T-cell (primary cell): ENCODE measurements around the gene CD164. TPM values are rescaled to one million over a fixed set of nuclear protein-coding genes. Genes with fewer than 3 reads are reported as not detected.

ENCODE experiments used
- ATAC-seq, 4 experiments: fragments of 200-7000 bp in 3 of 4; fragments of 150-1000 bp in 1 of 4; cut with Tn5 transposase; replicated peaks in 1 of 4; 1 replicate in 3 of 4; 2 replicates in 1 of 4; pipeline ENCODE4 v1.10.0; 2021; ENCODE audit warnings: moderate library complexity in 3 of 4, mild to moderate bottlenecking in 2 of 4, moderate number of reproducible peaks in 1 of 4
- CTCF ChIA-PET, 2 donors: fragments of 300-600 bp; sonication (Branson Sonifier 250); formaldehyde crosslinking; loops; one replicate each; lab custom pipeline; 2022; ENCODE audit warnings: antibody characterized with exemption in 2 of 2; lab: Charles Lee
- POLR2A ChIA-PET, 2 donors: fragments of 300-600 bp; sonication (Branson Sonifier 250); formaldehyde crosslinking; loops; one replicate each; lab custom pipeline; 2022; ENCODE audit warnings: antibody characterized with exemption in 2 of 2; lab: Charles Lee
- DNase-seq, 35 experiments: peaks; one replicate each; pipeline versions ENCODE4 v3.0.0 to v3.0.0-alpha.2; 2013 to 2023
- H3K27ac ChIP-seq: one replicate; pipeline ENCODE4 v1.5.1; 2013; ENCODE audit warnings: low read length
- H3K27me3 ChIP-seq, 2 experiments: replicated peaks in 1 of 2; 1 replicate in 1 of 2; 2 replicates in 1 of 2; pipeline versions ENCODE4 v1.6.1 to v1.7.0; 2013; ENCODE audit warnings: low read length in 1 of 2, mixed read lengths in 1 of 2; ENCODE audit not compliant: control insufficient read depth in 2 of 2, insufficient read depth in 2 of 2; ENCODE audit errors: extremely low read depth in 1 of 2
- H3K36me3 ChIP-seq, 2 donors: 1 replicate in 1 of 2; 2 replicates in 1 of 2; pipeline versions ENCODE4 v1.6.1 to v1.7.0; 2013; ENCODE audit warnings: low read length in 1 of 2; ENCODE audit not compliant: control insufficient read depth in 2 of 2, insufficient read depth in 1 of 2; ENCODE audit errors: extremely low read depth in 1 of 2
- H3K4me1 ChIP-seq, 2 experiments: 1 replicate in 1 of 2; 2 replicates in 1 of 2; pipeline versions ENCODE4 v1.6.1 to v1.7.0; 2013; ENCODE audit warnings: low read length in 2 of 2, mixed read lengths in 1 of 2; ENCODE audit not compliant: insufficient read depth in 2 of 2, control insufficient read depth in 1 of 2; ENCODE audit errors: extremely low read depth in 1 of 2
- H3K4me3 ChIP-seq, 2 donors: 1 replicate in 1 of 2; 2 replicates in 1 of 2; pipeline versions ENCODE4 v1.5.1 to v1.7.0; 2013; ENCODE audit warnings: mild to moderate bottlenecking in 2 of 2, low read length in 1 of 2, moderate library complexity in 1 of 2; ENCODE audit not compliant: control insufficient read depth in 1 of 2; ENCODE audit errors: extremely low read depth in 1 of 2
- H3K9me3 ChIP-seq: 2 replicates; pipeline ENCODE4 v1.7.0; 2013
- H3K27ac Mint-ChIP-seq, 2 donors: one replicate each; pipeline ENCODE4 v1.8.0; 2020 to 2021; ENCODE audit warnings: mild to moderate bottlenecking in 2 of 2, mixed read lengths in 2 of 2
- H3K27me3 Mint-ChIP-seq, 2 donors: one replicate each; pipeline ENCODE4 v1.8.0; 2021 to 2022; ENCODE audit warnings: mixed read lengths in 2 of 2
- H3K36me3 Mint-ChIP-seq: one replicate; pipeline ENCODE4 v1.8.0; 2021; ENCODE audit warnings: mixed read lengths
- H3K4me1 Mint-ChIP-seq, 3 donors: one replicate each; pipeline ENCODE4 v1.8.0; 2020 to 2022; ENCODE audit warnings: mixed read lengths in 3 of 3, mild to moderate bottlenecking in 1 of 3
- H3K4me3 Mint-ChIP-seq, 3 donors: one replicate each; pipeline ENCODE4 v1.8.0; 2020 to 2022; ENCODE audit warnings: mild to moderate bottlenecking in 3 of 3, mixed read lengths in 3 of 3, moderate library complexity in 3 of 3
- H3K9me3 Mint-ChIP-seq, 3 donors: one replicate each; pipeline ENCODE4 v1.8.0; 2020 to 2022; ENCODE audit warnings: mixed read lengths in 3 of 3
- WGBS: methylation state at CpG from one replicate; pipeline ENCODE4 v1.1.5; 2013; ENCODE audit warnings: missing lambda C conversion rate; ENCODE audit not compliant: insufficient coverage; 5-methylcytosine and 5-hydroxymethylcytosine counted together
- total RNA-seq, 35 experiments: library from RNA in 6 of 35; stranded (reverse) in 6 of 35; fragments of 120-200 nt in 1 of 35; gene quantifications; one replicate each; pipeline versions ENCODE4 v1.2.1 to v1.2.4 and lab custom pipeline; 2013 to 2026

The CD164 gene
- total RNA-seq, 5 donors from 2014 or later (not counting 1 experiment from before 2014, with no cell fraction given) = 194 to 212 (median 201) TPM

DNA sequence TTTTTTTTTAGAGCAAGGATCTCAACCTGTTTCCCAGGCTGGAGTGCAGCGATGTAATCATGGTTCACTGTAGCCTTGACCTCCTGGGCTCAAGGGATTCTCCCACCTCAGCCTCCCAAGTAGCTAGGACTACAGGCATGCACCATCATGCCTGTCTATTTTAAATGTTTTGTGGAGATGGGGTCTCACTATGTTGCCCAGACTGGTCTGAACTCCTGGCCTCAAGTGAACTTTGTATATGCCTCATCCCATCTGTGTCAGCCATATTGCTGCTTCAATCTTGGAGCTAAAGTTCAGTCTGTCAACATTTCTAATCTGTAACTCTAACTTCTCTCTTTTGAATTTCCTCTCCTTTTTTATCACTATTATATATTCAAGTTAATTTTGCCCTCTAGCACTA lies 54.3 kb downstream of the CD164 start:
- peaks cover 6 to 12% (median 8%) of the 10 kb centered on the region in 3 donors for H3K4me1 Mint-ChIP-seq
- no peak overlapping the region for H3K27ac ChIP-seq
- H3K4me3 Mint-ChIP-seq = no peak overlapping the region
- H3K9me3 ChIP-seq = no peaks in the 10 kb centered on the region
- no peak overlapping the region for H3K4me3 ChIP-seq
- no peaks in the 10 kb centered on the region for H3K36me3 ChIP-seq
- whole genome bisulfite sequencing = no CpG with 5 or more reads among the region's 1 CpG
- CTCF ChIA-PET = no interaction called here
- no peak overlapping the region for H3K27ac Mint-ChIP-seq
- H3K9me3 Mint-ChIP-seq = no peaks in the 10 kb centered on the region
- DNase-seq = no peak
- peaks cover 0 to 8% of the 10 kb centered on the region in 2 experiments for H3K4me1 ChIP-seq
- POLR2A ChIA-PET = no interaction called here
- no peak for ATAC-seq
- H3K36me3 Mint-ChIP-seq = no peaks in the 10 kb centered on the region
- H3K27me3 Mint-ChIP-seq = no peaks in the 10 kb centered on the region
- H3K27me3 ChIP-seq = peaks cover 0 to 6% of the 10 kb centered on the region in 2 experiments

DNA sequence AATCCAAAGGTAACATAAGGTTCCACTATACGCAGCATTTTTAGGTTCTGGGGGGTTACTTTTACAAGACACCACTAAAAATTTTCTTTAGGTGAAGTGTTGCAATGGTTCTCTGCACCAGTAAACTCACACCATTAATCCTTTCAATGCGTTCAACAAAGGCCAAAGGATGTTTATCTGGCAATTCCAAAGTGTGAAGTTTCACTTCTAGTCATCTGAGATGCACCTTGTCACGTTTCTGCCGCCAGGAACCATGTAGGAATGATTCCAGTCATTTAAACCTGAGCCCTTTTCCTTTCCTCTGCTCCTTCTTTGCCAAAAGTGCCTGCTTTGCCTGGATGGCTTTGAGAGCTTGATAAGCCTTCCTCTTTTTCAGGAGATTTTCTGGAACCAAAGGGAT lies 54.8 kb downstream of the CD164 start:
- H3K4me1 ChIP-seq = peaks cover 0 to 6% of the 10 kb centered on the region in 2 experiments
- no peaks in the 10 kb centered on the region for H3K36me3 Mint-ChIP-seq
- ChIA-PET CTCF (no interaction called here), POLR2A (no interaction called here)
- WGBS = 43% methylated on average over 1 of the region's 4 CpGs
- no peaks in the 10 kb centered on the region for H3K27me3 Mint-ChIP-seq
- H3K4me3 Mint-ChIP-seq = no peak overlapping the region
- H3K4me3 ChIP-seq = no peak overlapping the region
- H3K27ac ChIP-seq = no peak overlapping the region
- H3K4me1 Mint-ChIP-seq = peaks cover 8 to 14% (median 11%) of the 10 kb centered on the region in 3 donors
- H3K27ac Mint-ChIP-seq = no peak overlapping the region
- no peaks in the 10 kb centered on the region for H3K9me3 ChIP-seq
- no peak for DNase-seq
- H3K27me3 ChIP-seq = peaks cover 0 to 6% of the 10 kb centered on the region in 2 experiments
- no peaks in the 10 kb centered on the region for H3K36me3 ChIP-seq
- H3K9me3 Mint-ChIP-seq = no peaks in the 10 kb centered on the region
- no peak for ATAC-seq

DNA sequence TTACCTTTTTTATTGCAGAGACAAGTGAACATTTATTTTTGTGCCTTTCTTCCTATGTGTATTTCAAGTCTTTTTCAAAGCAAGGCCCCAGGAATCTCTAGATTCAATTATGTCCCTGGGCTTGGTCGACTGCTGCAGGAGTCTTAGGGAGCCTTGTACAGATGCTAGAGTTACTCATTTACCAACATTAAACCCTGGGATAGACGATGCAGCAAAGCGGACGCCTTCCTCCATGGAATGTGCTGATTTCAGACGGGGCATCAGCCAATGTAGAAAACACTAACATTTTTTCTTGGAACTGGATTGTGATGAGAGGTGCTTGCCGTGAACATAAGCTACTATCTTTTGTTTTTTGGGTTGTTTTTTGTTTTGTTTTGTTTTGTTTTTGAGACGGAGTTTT lies 55.9 kb downstream of the CD164 start:
- CTCF ChIA-PET = no interaction called here

DNA sequence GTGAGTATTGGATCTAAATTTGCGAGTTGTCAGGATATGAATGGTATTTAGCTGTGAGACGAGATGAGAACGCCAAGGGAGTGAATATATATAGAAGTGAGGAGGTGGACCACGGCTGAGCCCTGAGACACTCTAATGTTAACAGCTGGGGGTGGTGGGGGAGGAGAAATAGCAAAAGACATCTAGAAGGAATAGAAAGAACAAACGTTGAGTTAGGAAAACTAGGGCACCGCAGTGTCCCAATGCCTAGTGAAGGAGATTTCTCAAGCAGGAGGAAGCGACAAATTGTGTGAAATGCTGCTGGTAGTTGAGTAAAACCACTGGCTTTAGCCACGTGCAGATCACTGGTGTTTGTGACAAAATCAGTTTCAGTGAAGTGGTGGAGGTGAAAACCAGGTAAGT lies 56.9 kb downstream of the CD164 start:
- ChIA-PET POLR2A (no interaction called here), CTCF (no interaction called here)
- H3K36me3 ChIP-seq = no peaks in the 10 kb centered on the region
- peaks cover 0 to 6% of the 10 kb centered on the region in 2 experiments for H3K4me1 ChIP-seq
- DNase-seq (no peak), ATAC-seq (no peak)
- Mint-ChIP-seq H3K27ac (no peak overlapping the region), H3K9me3 (no peaks in the 10 kb centered on the region), H3K4me1 (peaks cover 10 to 16% (median 11%) of the 10 kb centered on the region in 3 donors), H3K27me3 (no peaks in the 10 kb centered on the region), H3K36me3 (no peaks in the 10 kb centered on the region), H3K4me3 (no peak overlapping the region)
- H3K4me3 ChIP-seq = no peak overlapping the region
- H3K9me3 ChIP-seq = no peaks in the 10 kb centered on the region
- 79% methylated on average over 7 of the region's 8 CpGs for WGBS
- H3K27me3 ChIP-seq = no peaks in the 10 kb centered on the region
- no peak overlapping the region for H3K27ac ChIP-seq

More for the DNA sequence above, 55.9 kb downstream of the CD164 start:
- POLR2A ChIA-PET = no interaction called here
- no peaks in the 10 kb centered on the region for H3K36me3 Mint-ChIP-seq
- ATAC-seq (no peak), DNase-seq (no peak)
- WGBS = no CpG with 5 or more reads among the region's 7 CpGs
- H3K9me3 ChIP-seq = no peaks in the 10 kb centered on the region
- no peaks in the 10 kb centered on the region for H3K9me3 Mint-ChIP-seq
- no peaks in the 10 kb centered on the region for H3K27me3 Mint-ChIP-seq
- H3K4me3 Mint-ChIP-seq = no peak overlapping the region
- H3K4me3 ChIP-seq = no peak overlapping the region
- no peak overlapping the region for H3K27ac ChIP-seq
- H3K36me3 ChIP-seq = no peaks in the 10 kb centered on the region
- H3K4me1 ChIP-seq = peaks cover 0 to 6% of the 10 kb centered on the region in 2 experiments
- no peaks in the 10 kb centered on the region for H3K27me3 ChIP-seq
- H3K27ac Mint-ChIP-seq = no peak overlapping the region
- H3K4me1 Mint-ChIP-seq = peaks cover 10 to 16% (median 11%) of the 10 kb centered on the region in 3 donors

DNA sequence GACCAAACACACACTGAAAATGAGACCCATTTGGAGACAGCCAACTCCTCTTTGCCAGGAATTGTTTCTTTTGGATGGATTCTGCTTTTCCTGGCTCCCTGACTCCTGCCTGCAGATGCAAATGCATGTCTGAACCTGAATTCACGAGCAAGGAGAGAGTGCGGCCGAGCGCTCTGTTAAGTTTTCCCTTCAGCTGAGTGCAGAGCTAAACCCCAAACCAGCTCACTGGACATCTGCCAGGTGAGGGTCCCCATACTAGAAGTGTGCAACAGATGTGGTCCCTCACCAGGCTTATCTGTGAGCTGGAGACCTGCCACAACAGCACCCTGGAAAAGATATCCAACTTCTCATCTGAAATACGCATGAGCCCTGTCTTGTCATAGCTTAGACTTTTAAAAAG lies 59.0 kb downstream of the CD164 start:
- Histone ChIP-seq H3K27me3 (no peaks in the 10 kb centered on the region), H3K4me3 (no peak overlapping the region), H3K9me3 (no peaks in the 10 kb centered on the region), H3K36me3 (no peaks in the 10 kb centered on the region), H3K27ac (no peak overlapping the region), H3K4me1 (peaks cover 0 to 6% of the 10 kb centered on the region in 2 experiments)
- WGBS = 81% methylated on average over 4 of the region's 5 CpGs
- Mint-ChIP-seq H3K9me3 (no peaks in the 10 kb centered on the region), H3K36me3 (no peaks in the 10 kb centered on the region), H3K27ac (no peak overlapping the region), H3K4me1 (peaks cover 7 to 10% (median 10%) of the 10 kb centered on the region in 3 donors), H3K27me3 (no peaks in the 10 kb centered on the region), H3K4me3 (no peak overlapping the region)
- no peak for ATAC-seq
- ChIA-PET POLR2A (no interaction called here), CTCF (no interaction called here)
- DNase-seq = no peak

DNA sequence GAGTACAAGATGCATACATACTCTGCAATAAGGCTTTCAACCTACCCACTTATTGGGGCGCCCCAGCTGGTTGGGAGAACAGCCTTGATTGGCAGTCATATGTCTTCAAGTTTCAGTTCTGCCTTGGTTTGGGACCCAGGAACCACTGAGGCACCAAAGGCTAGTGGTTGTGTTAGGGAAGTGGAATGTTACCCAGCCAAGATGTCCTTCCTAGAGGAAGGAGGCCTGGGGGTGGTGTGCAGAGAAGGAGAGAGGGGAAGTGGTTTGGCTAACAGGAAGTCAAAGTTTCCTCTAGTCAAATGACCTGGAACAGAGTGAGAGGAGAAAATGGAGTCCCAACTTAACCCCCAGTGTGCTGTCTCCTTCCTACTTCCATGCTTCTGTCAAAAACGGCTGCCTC lies 59.4 kb downstream of the CD164 start:
- Mint-ChIP-seq H3K4me3 (no peak overlapping the region), H3K4me1 (peaks cover 7 to 10% (median 10%) of the 10 kb centered on the region in 3 donors), H3K27ac (no peak overlapping the region), H3K9me3 (no peaks in the 10 kb centered on the region), H3K27me3 (no peaks in the 10 kb centered on the region), H3K36me3 (no peaks in the 10 kb centered on the region)
- ChIA-PET POLR2A (no interaction called here), CTCF (no interaction called here)
- Histone ChIP-seq H3K27me3 (no peaks in the 10 kb centered on the region), H3K9me3 (no peaks in the 10 kb centered on the region), H3K4me1 (peaks cover 0 to 6% of the 10 kb centered on the region in 2 experiments), H3K36me3 (no peaks in the 10 kb centered on the region), H3K4me3 (no peak overlapping the region), H3K27ac (no peak overlapping the region)
- no CpG with 5 or more reads among the region's 2 CpGs for WGBS
- DNase-seq (peak in 1 of 35 experiments; percentile 11), ATAC-seq (no peak)

DNA sequence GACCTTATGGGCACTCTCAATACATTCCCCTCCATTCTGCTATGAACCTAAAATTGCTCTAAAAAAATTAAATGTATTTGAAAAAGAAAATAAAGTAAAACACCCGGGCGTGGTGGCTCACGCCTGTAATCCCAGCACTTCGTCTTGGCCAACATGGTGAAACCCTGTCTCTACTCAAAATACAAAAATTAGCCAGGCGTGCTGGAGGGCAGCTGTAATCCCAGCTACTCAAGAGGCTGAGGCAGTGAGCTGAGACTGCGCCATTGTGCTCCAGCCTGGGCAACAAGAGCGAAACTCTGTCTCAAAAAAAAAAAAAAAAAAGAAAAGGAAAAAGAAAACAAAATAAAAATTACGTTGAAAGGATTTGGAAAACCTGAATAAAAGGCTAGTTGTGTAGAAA lies 60.5 kb downstream of the CD164 start:
- Histone ChIP-seq H3K27ac (no peak overlapping the region), H3K4me3 (no peak overlapping the region), H3K9me3 (no peaks in the 10 kb centered on the region), H3K27me3 (no peaks in the 10 kb centered on the region), H3K4me1 (peaks cover 0 to 6% of the 10 kb centered on the region in 2 experiments), H3K36me3 (no peaks in the 10 kb centered on the region)
- no peak for ATAC-seq
- Mint-ChIP-seq H3K4me3 (no peak overlapping the region), H3K27me3 (no peaks in the 10 kb centered on the region), H3K4me1 (peaks cover 7 to 10% (median 10%) of the 10 kb centered on the region in 3 donors), H3K36me3 (no peaks in the 10 kb centered on the region), H3K9me3 (no peaks in the 10 kb centered on the region), H3K27ac (no peak overlapping the region)
- ChIA-PET CTCF (no interaction called here), POLR2A (no interaction called here)
- 50% methylated on average over 2 of the region's 8 CpGs for WGBS
- DNase-seq = no peak
